GM19025 (cell line): ENCODE data around the gene INVS.
"Not testable (repeated sequence)": the region's sequence is repeated elsewhere in the genome, so short reads cannot be mapped to it uniquely, and the experiment has no call there.

ENCODE experiments used
- ATAC-seq: cut with Tn5 transposase; IDR thresholded peaks from one replicate; pipeline ENCODE4 v1.9.1; 2021; ENCODE audit warnings: mild to moderate bottlenecking, low read depth, moderate library complexity; ENCODE audit not compliant: unreplicated experiment

INVS gene

DNA sequence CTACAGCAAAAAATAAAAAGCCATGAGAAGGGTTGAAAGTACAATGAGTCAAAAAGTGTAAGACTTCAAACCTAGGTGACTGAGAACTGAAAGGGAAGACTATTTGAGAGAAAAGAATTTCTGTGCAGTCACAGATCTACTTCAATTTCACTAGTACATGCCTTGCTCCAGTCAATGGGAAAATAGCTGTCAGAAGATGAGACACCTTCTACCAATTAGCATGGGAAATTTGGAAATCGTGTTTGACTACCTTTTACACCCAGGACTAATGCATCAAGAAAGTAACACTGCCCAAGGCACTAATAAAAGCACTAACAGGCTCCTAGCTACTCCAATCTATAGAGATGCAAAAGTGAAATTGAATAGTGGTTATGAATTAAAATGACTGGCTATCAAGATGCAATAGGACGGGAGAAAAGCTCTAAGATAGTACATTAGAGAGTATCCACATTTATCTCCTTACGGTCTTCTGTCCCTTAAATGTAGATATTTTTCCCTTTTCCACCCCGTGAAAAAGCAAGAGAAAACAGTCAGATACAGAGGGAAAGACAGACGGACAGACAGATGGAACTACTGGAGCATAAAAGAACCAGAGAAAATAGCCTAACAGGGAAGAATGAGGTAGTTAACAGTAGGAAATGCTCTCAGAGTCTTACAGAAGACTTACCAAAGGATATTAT lies 15.5 kb upstream of the INVS start:
- peak; percentile 30 for ATAC-seq

DNA sequence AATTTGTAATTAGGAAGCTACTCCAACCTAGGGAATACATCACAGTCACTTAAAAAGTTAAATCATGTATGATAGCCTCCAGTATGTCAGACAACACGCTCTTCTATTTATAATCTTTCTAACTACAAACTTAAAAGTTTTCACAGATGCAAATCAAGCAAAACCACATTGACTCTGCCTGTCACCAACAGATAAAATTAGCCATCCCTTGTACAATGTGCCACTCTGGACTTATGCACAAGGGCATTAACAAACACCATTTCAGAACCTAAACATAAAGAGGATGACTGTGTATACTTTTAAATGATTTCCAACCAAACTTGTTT lies 15.0 kb upstream of the INVS start:
- ATAC-seq, result peak; percentile 46

DNA sequence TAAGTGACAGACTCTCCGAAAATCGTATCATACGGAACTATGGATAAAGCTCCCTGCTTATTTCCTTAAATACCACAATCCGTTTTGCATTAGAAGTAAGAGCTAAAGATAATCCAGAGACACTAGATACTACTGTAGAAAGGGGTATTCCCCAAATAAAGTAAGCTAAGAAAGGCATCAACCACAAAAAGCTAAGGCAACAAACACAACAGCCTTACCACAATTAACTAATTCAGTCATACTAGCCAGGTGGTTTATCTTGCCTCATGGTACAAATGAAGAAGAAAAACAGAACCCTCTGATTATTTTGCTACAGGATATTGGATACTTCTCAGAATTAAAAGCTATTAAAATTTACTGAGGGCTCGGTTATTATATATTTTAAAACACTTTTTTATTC lies 14.3 kb upstream of the INVS start:
- peak; percentile 76 for ATAC-seq

DNA sequence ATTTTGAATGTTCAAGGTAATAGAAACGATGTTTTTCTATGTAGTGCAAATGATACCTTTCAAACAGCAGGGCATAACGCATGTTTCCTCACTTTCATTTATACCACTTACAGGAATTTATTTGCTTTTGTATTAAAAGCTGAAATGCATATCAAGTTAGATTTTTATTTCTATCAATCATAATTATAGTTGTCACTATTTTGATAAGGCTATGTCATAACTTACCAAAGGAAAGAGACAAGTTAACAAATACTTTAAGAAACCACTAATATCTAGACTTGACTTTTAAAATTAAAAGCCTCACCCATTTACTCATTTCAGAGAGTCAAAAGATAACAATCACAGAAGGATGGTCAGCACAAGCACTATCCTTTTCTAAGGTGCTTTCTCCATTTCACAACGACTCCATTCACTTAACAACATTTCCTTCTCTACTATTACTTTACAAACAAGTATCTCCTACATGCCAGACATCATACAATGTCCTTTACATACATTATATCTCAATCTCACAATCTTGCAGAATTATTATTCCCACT lies 12.9 kb upstream of the INVS start:
- no peak for ATAC-seq

DNA sequence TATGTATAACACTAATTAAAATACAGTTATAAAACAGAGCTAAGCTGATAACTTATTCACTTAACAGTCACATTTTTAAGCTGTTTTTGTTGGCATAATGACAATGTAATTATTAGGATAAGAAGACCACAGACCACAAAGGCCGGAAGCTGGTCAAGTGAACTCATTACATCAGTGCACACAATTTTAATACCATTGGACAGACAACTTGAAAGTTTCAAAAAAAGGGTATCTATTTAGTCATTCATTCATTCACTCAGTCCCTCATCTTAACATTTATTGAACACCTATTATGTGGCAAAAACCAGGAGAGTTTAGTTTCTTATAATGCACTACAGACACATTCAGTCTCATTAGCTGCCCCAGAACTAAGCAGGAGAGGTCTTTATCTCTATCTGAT lies 11.8 kb upstream of the INVS start:
- ATAC-seq, result no peak

DNA sequence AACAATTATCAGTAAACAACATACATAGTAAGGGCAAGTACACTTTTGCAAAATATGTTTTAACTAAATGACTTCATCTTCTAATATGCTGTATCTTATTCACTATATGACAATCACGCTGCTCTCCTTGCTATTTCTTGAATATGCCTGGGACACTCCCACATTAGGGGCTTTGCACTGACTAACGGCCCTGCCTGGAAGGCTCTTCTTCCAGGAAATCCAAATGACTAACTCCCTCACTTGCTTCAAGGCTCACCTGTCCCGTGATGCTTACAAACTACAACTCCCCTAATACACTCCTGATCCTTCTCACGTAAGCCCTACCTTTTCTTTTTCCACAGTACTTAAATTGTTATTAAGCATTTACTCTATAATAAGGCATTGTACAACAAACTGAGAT lies 10.8 kb upstream of the INVS start:
- no peak for ATAC-seq

DNA sequence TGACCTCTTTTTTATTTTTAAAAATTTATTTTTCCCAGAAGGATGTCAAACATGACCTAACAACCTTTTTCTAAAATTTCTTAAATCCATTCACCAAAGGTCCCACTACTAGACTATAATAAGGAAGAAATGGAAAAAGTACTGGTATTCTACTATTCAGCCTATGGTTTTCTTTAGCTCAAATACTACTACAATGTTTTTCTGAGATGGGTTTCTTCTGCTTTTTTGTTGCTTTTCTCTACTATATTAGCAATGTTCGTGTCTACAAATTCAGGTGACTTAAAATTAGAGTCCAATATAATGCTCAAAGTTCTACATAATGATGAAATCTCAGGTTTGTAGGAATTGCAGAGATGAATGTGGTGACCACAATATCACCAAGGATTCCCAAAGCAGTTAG lies 8.2 kb upstream of the INVS start:
- no peak for ATAC-seq

DNA sequence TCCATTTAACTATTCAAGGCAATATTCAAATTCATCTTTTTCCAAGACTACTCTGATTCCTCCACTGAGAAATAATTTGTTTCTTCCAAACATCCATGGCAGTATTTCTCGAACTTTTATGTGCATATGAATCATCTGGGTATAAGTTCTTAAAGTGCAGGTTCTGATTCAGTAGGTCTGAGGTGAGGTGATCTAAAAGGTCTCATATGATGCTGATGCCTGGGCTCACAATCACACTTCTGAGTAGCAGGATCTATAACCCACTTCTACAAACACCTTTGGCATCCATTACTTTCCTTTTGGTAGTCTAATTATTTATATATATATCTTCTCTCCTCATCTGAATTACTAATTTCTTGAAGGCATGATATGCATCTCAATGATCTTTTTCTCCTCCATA lies 7.4 kb upstream of the INVS start:
- no peak for ATAC-seq

DNA sequence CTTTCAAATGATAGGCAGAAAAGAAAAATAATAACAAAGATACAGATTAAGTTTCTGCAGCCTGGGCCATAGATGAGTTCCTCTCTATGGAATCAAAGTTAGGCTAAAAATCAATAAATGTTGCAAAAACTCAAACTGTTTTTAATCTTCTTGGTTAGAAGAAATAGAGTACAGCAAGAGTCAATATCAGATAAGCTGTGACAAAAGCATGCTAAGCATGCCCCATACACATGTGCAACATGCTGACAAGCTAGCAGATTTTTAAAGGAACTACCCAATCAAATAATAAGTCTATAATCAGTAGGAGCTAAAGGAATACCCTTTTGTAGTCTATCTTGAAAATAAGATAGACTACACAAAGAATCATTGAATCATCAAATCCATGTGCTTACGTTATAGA lies 7.0 kb upstream of the INVS start:
- ATAC-seq, result no peak

DNA sequence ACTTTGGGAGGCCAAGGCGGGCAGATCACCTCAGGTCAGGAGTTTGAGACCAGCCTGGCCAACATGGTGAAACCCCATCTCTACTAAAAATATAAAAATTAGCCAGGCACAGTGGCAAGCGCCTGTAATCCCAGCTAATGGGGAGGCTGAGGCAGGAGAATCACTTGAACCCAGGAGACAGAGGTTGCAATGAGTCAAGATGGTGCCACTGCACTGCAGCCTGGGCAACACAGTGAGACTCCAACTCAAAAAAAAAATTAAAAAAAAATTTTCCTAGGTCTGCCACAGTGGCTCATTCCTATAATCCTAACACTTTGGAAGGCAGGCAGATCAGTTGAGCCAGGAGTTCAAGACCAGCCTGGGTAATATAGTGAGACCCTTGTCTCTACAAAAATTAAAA lies 4.6 kb upstream of the INVS start:
- ATAC-seq, result not testable (repeated sequence)

DNA sequence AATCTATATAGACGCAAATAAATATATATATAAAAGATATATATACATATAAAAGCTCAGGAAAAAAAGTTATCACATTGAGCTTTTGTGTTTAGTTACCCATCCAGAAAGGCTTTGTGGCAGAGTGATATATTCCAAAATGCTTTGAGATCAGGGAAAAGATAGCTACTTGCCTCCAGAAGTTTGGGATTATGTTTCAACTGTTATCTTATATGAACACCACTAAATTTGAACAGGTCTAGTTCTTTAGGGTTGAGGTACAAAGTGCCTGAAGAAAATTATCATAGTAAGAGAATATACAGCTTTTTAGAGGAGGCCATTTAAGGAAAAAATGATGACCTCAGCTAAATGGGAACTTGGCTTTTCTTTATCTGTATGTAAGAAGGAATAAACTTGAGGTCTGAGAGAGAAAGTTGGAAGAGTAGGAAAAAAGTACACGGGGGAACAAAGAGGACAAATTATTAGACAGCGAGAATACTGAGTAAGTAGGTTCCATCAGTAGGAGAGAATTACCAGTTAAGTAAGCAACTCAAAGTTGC lies 2.6 kb upstream of the INVS start:
- ATAC-seq, result no peak

DNA sequence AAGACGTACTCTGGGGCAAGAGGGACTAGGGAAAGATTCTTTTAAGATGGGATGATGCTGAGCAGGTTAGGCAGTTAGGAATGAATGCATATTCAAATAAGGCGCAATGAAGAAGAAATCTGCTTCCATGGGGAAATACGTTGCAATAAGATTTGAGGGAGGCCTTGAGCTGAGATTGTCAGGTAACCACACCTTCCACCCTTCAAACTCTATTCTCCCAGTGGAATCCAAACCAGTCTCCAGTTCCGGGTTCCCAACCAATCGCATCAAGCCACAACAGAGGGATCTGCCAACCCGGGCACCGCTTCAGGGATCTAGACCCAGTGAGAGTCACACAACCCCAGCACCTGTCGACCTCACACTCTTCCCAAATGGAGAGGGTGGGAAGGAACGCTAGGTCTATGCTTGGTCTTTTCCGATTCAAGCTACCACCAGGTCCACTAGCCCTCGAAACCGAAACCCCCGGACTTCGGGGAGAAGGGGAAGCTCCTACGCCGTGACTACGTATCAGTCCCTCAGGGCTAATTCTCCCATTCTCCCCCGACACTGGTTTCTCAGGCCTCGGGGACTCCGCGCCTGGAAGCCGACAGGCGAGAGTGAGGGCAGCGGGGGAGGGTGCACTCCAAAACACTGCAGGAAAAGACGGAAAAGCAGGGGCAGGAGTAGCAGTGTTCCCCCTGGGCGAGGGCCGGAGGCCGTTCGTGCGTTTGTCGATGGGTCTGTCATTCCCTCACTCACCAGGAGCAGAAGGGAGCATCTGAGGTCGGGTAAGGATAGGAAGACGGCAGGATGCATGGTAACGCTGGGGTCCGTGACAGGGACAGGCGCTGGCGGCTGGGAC lies 777 bp upstream of the INVS start:
- ATAC-seq, result no peak

DNA sequence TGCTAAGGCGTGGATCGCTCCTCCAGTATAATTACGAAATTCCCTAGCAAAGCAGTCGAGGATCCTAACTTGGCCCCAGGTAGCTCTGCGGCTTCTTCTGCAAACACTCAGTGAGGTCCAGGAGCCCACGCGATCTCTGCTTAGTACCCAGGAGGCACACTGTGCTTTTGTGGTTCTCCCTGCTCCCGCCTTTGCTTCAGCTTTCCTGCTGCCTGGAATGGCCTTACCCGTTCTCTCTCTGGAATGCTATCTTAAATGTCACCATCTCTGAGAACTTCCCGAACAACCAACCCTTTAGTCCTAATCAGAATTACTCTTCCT lies 639 bp downstream of the INVS start:
- no peak for ATAC-seq

DNA sequence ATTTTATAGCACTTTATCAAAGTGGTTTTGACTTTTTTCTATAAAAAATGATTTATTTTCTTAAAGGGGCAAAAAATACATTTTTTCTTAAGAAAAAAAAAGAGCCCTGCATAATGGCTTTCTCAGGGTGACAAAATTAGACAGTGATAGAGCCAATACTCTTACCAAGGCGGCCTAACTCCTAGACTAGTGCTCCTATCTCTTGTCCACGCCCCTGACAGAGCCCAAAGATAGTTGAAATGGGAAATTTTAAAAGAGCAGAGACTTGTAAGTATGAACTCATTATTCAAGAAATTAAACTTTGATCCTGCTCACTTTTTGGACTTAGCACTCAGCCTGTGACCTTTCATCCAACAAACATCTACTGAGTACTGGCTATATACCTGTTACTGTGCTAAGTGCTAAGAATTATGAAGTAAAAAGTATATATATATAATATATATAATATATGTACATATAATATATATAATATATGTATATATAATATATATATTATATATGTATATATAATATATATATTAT lies 1.2 kb downstream of the INVS start:
- no peak for ATAC-seq

DNA sequence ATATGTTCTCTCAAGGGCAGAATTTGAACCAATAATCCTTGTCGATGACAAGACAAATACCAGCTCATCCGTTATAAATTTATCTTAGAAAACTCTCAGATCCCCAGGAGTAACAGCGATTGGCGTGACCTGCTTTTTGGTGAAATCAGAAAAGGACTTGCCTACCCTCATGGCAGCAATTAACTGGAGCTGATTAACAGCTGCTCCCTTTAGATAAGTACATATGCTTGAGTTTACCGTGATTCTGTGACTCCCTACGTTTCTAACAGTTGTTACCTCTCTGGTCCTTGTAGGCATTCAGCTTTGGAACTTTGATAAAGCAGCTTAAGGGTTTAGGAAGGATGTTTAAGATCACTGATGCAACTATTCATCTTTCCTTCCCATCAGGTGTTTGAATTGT lies 2.6 kb downstream of the INVS start:
- ATAC-seq, result no peak

DNA sequence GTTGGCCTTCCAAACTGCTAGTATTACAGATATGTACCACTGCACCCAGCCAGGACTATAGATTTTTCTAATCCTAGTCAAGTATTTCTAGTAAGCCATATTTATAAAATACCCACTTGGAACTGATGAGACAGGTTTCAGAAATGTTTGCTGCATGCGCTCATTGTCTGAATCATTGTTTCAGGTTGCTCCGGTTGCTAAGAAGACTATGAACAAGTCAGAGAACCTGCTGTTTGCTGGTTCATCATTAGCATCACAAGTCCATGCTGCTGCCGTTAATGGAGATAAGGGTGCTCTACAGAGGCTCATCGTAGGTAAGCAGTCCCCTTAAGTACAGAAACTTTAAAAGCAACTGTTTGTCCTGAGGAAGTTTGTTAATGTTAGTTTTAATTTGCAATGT lies 5.3 kb downstream of the INVS start:
- ATAC-seq, result no peak

DNA sequence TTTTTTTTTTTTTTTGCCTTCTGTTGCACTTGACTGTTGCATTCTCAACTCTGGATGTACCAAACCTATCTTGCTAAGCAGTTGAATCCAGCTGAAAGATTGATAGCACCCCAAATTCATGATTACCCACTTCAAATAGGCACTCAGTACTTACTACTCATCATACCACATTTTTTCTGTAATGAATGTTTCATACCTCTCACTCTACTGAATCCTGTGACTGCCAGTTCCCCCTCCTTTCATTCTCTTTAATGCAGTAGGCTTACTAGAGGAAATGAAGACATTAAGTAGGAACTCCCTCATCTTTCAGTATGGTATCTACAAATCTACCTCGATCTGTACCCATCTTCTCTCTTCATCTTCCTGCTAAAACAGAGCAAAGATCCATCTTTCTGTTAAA lies 6.8 kb downstream of the INVS start:
- ATAC-seq, result no peak

DNA sequence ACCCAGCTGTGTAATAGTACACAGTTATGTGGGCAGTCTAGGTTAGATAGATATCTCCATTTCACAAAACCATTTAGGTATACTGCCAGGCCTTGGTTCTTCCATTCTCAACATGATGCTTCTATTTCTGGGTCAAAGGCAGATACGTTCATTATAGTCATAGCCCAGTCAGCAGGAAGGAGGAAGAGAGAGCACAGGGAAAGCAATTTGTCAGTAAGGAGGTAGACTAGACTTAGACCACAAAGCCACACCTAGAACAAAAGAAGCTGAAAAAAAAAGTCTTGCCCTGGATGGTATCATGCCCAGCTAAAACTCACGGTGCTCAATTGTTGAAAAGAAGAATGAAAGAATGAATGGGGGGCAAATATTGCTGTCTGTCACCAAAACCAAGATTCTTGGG lies 7.6 kb downstream of the INVS start:
- no peak for ATAC-seq

DNA sequence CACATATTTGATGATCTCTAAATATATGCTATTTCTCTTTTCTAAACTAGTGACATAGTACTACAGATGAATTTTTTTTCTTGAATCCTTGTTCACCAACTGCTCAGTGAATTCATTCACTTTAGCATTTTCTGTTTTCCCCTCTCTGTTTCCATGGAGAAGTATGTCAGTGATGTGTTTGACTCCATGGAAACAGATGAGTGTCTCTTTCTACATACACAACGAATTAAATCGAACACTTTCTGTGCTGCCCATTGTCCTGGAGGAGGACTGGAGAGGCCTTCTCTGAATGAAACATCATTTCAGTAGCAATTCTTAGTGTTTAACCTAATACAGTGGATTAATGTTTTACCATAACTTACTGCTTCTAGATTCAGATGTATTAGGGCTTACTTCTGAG lies 9.5 kb downstream of the INVS start:
- ATAC-seq, result no peak

DNA sequence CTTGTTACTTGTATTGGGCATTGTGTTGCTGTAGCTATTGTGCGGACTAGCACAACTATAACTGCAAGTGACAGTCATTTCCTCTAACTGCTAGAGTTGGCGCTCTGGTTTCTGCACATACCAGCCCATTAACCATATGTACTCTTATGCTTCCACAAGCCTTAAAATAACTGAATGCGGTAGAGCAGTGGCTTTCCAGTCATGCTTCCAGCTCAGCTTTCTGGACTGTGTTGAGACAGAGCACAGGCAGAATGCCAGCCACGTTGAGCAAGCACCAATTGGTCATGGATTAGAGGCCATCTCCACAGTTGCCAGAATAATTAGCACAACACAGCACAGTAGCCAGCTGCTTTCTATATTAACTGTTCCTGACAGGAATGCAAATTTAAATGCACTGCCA lies 12.2 kb downstream of the INVS start:
- no peak for ATAC-seq

DNA sequence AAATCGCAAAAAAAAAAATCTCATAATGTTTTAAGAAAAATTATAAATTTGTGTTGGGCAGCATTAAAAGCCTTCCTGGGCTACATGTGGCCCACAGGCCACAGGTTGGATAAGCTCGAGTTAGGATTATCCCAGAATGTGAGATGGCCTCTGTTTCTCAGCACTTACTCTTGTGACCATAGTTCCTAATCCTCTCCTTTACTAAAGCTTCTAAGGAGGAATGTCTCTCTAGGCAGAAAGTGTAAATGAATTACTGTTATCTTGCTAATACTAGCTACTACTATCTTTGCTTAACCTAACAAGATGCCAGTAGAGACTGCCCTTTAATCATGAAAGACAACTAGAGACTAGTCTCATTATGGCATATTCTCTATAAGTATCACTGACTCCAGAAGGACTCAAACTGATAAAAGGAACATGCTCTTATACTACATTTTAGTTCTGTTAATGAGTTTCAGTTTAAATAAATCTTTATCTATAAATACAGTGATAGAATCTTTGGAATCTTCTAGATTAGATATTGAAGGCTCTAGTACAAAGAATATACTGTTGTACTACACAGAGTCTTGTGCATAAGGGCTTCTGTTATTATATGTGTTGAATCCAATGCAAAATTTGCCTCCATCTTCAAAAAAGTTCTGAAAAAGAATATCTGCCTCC lies 13.8 kb downstream of the INVS start:
- no peak for ATAC-seq
